HEK293 (cell line): Measurements from ENCODE around the gene DIP2C.

Source experiments
- CTCF ChIA-PET: fragments of 350-600 bp; formaldehyde crosslinking; extraction: SDS; loops from one replicate; lab custom pipeline; 2021; ENCODE audit warnings: antibody characterized with exemption; lab: Yijun Ruan, JAX
- POLR2A ChIA-PET: fragments of 300-600 bp; formaldehyde crosslinking; extraction: SDS; loops from one replicate; lab custom pipeline; 2020; ENCODE audit warnings: antibody characterized with exemption, inconsistent platforms; lab: Yijun Ruan, JAX
- H3K27ac ChIP-seq: fragments of 200-500 bp; sonication (Bioruptor generic); 2 replicates; pipeline ENCODE4 v1.5.1; 2014; ENCODE audit warnings: low read depth, low read length, control low read depth, inconsistent platforms; ENCODE audit errors: extremely low read depth
- H3K36me3 ChIP-seq, 2 experiments: fragments of 200-500 bp in 1 of 2; sonication (Bioruptor generic) in 1 of 2; 1 replicate in 1 of 2; 2 replicates in 1 of 2; pipeline ENCODE4 v1.5.1; 2014 to 2017; ENCODE audit warnings: inconsistent platforms in 2 of 2, low read length in 2 of 2; ENCODE audit not compliant: control insufficient read depth in 2 of 2, insufficient read depth in 1 of 2
- H3K4me1 ChIP-seq: fragments of 200-500 bp; sonication (Bioruptor generic); 2 replicates; pipeline ENCODE4 v1.5.1; 2014; ENCODE audit warnings: mild to moderate bottlenecking, low read length, inconsistent platforms; ENCODE audit not compliant: control insufficient read depth, insufficient read depth
- H3K4me3 ChIP-seq: 2 replicates; pipeline ENCODE4 v1.5.1; 2011; ENCODE audit warnings: low read depth, mild to moderate bottlenecking, control low read depth, low read length, moderate library complexity
- H3K9me3 ChIP-seq: fragments of 200-500 bp; sonication (Bioruptor generic); 2 replicates; pipeline ENCODE4 v1.5.1; 2014; ENCODE audit warnings: low read depth, low read length, inconsistent platforms; ENCODE audit not compliant: control insufficient read depth, insufficient read depth
- EGR2 ChIP-seq: fragments of 450-650 bp; formaldehyde crosslinking; IDR thresholded peaks from 2 replicates; pipeline ENCODE4 v1.5.1; 2016; ENCODE audit warnings: low read depth, missing biosample characterization, missing genetic modification characterization
- GLIS1 ChIP-seq: fragments of 450-650 bp; formaldehyde crosslinking; IDR thresholded peaks from 2 replicates; pipeline ENCODE4 v1.5.1; 2016; ENCODE audit warnings: missing biosample characterization, missing genetic modification characterization
- GLIS2 ChIP-seq: fragments of 450-650 bp; formaldehyde crosslinking; IDR thresholded peaks from 2 replicates; pipeline ENCODE4 v1.5.1; 2016; ENCODE audit warnings: missing biosample characterization, missing genetic modification characterization
- MZF1 ChIP-seq: fragments of 450-650 bp; formaldehyde crosslinking; IDR thresholded peaks from 2 replicates; pipeline ENCODE4 v1.5.1; 2017; ENCODE audit warnings: missing biosample characterization, missing genetic modification characterization, borderline replicate concordance
- SCRT1 ChIP-seq: fragments of 450-650 bp; formaldehyde crosslinking; IDR thresholded peaks from 2 replicates; pipeline ENCODE4 v1.5.1; 2016; ENCODE audit warnings: missing biosample characterization, missing genetic modification characterization, borderline replicate concordance
- YY2 ChIP-seq: fragments of 450-650 bp; formaldehyde crosslinking; IDR thresholded peaks from 2 replicates; pipeline ENCODE4 v1.5.1; 2016; ENCODE audit warnings: missing biosample characterization, missing genetic modification characterization
- ZBTB21 ChIP-seq: fragments of 450-650 bp; formaldehyde crosslinking; IDR thresholded peaks from 2 replicates; pipeline ENCODE4 v1.5.1; 2017; ENCODE audit warnings: missing biosample characterization, missing genetic modification characterization
- ZBTB8A ChIP-seq: fragments of 450-650 bp; formaldehyde crosslinking; IDR thresholded peaks from 2 replicates; pipeline ENCODE4 v1.5.1; 2016; ENCODE audit warnings: missing biosample characterization, missing genetic modification characterization
- ZFP37 ChIP-seq: fragments of 450-650 bp; formaldehyde crosslinking; IDR thresholded peaks from 2 replicates; pipeline ENCODE4 v1.5.1; 2016; ENCODE audit warnings: missing biosample characterization, missing genetic modification characterization
- ZNF146 ChIP-seq: fragments of 450-650 bp; formaldehyde crosslinking; IDR thresholded peaks from 2 replicates; pipeline ENCODE4 v1.5.1; 2016; ENCODE audit warnings: missing biosample characterization, missing genetic modification characterization
- ZNF169 ChIP-seq: fragments of 450-650 bp; formaldehyde crosslinking; IDR thresholded peaks from 2 replicates; pipeline ENCODE4 v1.5.1; 2016; ENCODE audit warnings: missing biosample characterization, missing genetic modification characterization
- ZNF366 ChIP-seq: fragments of 450-650 bp; formaldehyde crosslinking; conservative IDR thresholded peaks from 2 replicates; pipeline ENCODE4 v1.5.1; 2016; ENCODE audit warnings: missing biosample characterization, missing genetic modification characterization
- ZNF37A ChIP-seq: fragments of 450-650 bp; IDR thresholded peaks from 2 replicates; pipeline ENCODE4 v1.5.1; 2018; ENCODE audit warnings: missing biosample characterization, missing genetic modification characterization
- ZNF416 ChIP-seq: fragments of 450-650 bp; formaldehyde crosslinking; IDR thresholded peaks from 2 replicates; pipeline ENCODE4 v1.5.1; 2016; ENCODE audit warnings: missing biosample characterization, missing genetic modification characterization
- ZNF501 ChIP-seq: fragments of 450-650 bp; formaldehyde crosslinking; IDR thresholded peaks from 2 replicates; pipeline ENCODE4 v1.5.1; 2016; ENCODE audit warnings: missing biosample characterization, missing genetic modification characterization
- ZNF530 ChIP-seq: fragments of 450-650 bp; formaldehyde crosslinking; IDR thresholded peaks from 2 replicates; pipeline ENCODE4 v1.5.1; 2016; ENCODE audit warnings: low read depth, missing biosample characterization, missing genetic modification characterization
- ZNF555 ChIP-seq: fragments of 450-650 bp; formaldehyde crosslinking; conservative IDR thresholded peaks from 2 replicates; pipeline ENCODE4 v1.5.1; 2017; ENCODE audit warnings: missing biosample characterization, mild to moderate bottlenecking, missing genetic modification characterization, inconsistent platforms
- ZNF558 ChIP-seq: fragments of 450-650 bp; formaldehyde crosslinking; IDR thresholded peaks from 2 replicates; pipeline ENCODE4 v1.5.1; 2016; ENCODE audit warnings: missing biosample characterization, missing genetic modification characterization
- ZNF561 ChIP-seq: fragments of 450-650 bp; IDR thresholded peaks from 2 replicates; pipeline ENCODE4 v1.5.1; 2018; ENCODE audit warnings: missing biosample characterization, missing genetic modification characterization, borderline replicate concordance
- ZNF610 ChIP-seq: fragments of 450-650 bp; formaldehyde crosslinking; IDR thresholded peaks from 2 replicates; pipeline ENCODE4 v1.5.1; 2016; ENCODE audit warnings: missing biosample characterization, missing genetic modification characterization, borderline replicate concordance
- ZNF623 ChIP-seq: fragments of 450-650 bp; formaldehyde crosslinking; IDR thresholded peaks from 2 replicates; pipeline ENCODE4 v1.5.1; 2016; ENCODE audit warnings: missing biosample characterization, missing genetic modification characterization
- ZNF660 ChIP-seq: fragments of 450-650 bp; IDR thresholded peaks from 2 replicates; pipeline ENCODE4 v1.5.1; 2018; ENCODE audit warnings: missing biosample characterization, mild to moderate bottlenecking, missing genetic modification characterization
- ZNF776 ChIP-seq: fragments of 450-650 bp; formaldehyde crosslinking; IDR thresholded peaks from 2 replicates; pipeline ENCODE4 v1.5.0; 2017; ENCODE audit warnings: missing biosample characterization, missing genetic modification characterization, borderline replicate concordance
- ZNF830 ChIP-seq: fragments of 450-650 bp; IDR thresholded peaks from 2 replicates; pipeline ENCODE4 v1.5.0; 2018; ENCODE audit warnings: missing biosample characterization, missing genetic modification characterization, low read depth, mild to moderate bottlenecking, moderate library complexity
- TF ChIP-seq, protein P1 (sequence below): IDR thresholded peaks from 2 replicates; pipeline ENCODE4 v1.6.1; 2011; ENCODE audit warnings: mild to moderate bottlenecking, low read depth, low read length, borderline replicate concordance
- TF ChIP-seq, protein P2 (sequence below): fragments of 450-650 bp; formaldehyde crosslinking; IDR thresholded peaks from 2 replicates; pipeline ENCODE4 v1.5.1; 2016; ENCODE audit warnings: missing biosample characterization, missing genetic modification characterization
- TF ChIP-seq, protein P3 (sequence below): fragments of 450-650 bp; formaldehyde crosslinking; IDR thresholded peaks from 2 replicates; pipeline ENCODE4 v1.5.1; 2016; ENCODE audit warnings: missing biosample characterization, missing genetic modification characterization
- TF ChIP-seq, protein P4 (sequence below): fragments of 450-650 bp; formaldehyde crosslinking; IDR thresholded peaks from 2 replicates; pipeline ENCODE4 v1.5.1; 2016; ENCODE audit warnings: missing biosample characterization, missing genetic modification characterization

Gene DIP2C

DNA sequence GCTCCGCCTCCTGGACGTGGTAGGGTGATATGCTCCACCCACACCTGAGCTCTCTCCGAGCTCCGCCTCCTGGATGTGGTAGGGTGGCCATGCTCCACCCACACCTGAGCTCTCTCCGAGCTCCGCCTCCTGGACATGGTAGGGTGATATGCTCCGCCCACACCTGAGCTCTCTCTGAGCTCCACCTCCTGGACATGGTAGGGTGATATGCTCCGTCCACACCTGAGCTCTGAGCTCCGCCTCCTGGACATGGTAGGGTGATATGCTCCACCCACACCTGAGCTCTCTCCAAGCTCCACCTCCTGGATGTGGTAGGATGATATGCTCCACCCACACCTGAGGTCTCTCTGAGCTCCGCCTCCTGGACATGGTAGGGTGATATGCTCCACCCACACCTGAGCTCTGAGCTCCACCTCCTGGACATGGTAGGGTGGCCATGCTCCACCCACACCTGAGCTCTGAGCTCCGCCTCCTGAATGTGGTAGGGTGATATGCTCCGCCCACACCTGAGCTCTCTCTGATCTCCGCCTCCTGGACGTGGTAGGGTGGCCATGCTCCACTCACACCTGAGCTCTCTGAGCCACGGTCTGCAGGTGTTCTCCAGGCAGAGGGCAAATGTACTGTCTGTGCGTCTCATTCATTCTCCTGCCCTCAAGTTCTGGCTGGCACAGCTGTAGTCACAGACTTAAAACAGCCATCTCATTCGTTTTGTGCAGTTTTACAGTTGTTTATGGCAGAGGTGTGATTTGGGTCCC lies 252.4 kb downstream of the DIP2C start:
- Histone ChIP-seq H3K4me3 (no peak overlapping the region), H3K27ac (no peak overlapping the region), H3K4me1 (no peaks in the 10 kb centered on the region), H3K9me3 (no peaks in the 10 kb centered on the region), H3K36me3 (peaks cover 0 to 11% of the 10 kb centered on the region in 2 experiments; a peak in 2 of 3 replicates)
- CTCF ChIA-PET, result no interaction called here
- POLR2A ChIA-PET, result no interaction called here
- TF ChIP-seq YY2 (no peak), ZNF146 (no peak), ZFP37 (tag by site-specific recombination) (no peak), ZNF558 (tag by site-specific recombination) (no peak), ZNF416 (no peak), SCRT1 (no peak), ZNF501 (tag by site-specific recombination) (no peak), ZNF561 (no peak), ZNF366 (no peak), ZNF610 (no peak), ZNF660 (no peak), ZNF623 (tag by site-specific recombination) (no peak), ZNF830 (tag by site-specific recombination) (no peak), ZNF530 (tag by site-specific recombination) (no peak), GLIS2 (no peak)
- TF ChIP-seq, protein P1, sequence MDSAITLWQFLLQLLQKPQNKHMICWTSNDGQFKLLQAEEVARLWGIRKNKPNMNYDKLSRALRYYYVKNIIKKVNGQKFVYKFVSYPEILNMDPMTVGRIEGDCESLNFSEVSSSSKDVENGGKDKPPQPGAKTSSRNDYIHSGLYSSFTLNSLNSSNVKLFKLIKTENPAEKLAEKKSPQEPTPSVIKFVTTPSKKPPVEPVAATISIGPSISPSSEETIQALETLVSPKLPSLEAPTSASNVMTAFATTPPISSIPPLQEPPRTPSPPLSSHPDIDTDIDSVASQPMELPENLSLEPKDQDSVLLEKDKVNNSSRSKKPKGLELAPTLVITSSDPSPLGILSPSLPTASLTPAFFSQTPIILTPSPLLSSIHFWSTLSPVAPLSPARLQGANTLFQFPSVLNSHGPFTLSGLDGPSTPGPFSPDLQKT, result no peak

DNA sequence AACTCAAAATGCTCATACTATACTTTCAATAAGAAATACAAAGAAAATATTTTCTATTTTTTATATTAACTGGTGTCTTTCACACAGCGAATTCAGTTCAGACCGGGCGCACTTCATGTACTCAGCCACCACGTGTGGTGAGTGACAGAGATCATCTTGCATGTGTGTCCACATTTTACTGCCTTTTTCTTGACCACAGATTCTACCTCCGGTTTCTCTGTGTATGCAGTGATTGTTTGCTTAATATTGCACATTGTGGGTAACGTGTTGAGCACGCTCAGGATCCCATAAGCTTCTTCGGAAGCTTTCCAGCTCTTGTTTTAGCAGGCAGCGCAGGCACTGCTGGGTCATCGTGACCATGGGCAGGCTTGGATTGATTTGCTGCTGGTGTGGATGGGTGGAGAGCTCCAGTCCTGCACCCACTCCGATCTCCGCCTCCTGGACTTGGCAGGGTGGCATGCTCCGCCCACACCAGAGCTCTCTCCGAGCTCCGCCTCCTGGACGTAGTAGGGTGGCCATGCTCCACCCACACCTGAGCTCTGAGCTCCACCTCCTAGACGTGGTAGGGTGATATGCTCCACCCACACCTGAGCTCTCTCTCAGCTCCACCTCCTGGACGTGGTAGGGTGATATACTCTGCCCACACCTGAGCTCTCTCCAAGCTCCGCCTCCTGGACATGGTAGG lies 253.3 kb downstream of the DIP2C start:
- ChIA-PET POLR2A (no interaction called here), CTCF (interaction anchor here (0.6 kb wide), 1 partner anchor 20 kb away, joined by 3 read pairs; no protein-coding TSS in a partner anchor)
- TF ChIP-seq ZNF555 (no peak), MZF1 (tag by site-specific recombination) (no peak), ZNF37A (no peak), ZNF776 (tag by site-specific recombination) (no peak), EGR2 (tag by site-specific recombination) (no peak), ZBTB8A (tag by site-specific recombination) (no peak), GLIS1 (tag by site-specific recombination) (no peak), ZBTB21 (tag by site-specific recombination) (no peak), ZNF169 (tag by site-specific recombination) (no peak)
- TF ChIP-seq, protein P2, sequence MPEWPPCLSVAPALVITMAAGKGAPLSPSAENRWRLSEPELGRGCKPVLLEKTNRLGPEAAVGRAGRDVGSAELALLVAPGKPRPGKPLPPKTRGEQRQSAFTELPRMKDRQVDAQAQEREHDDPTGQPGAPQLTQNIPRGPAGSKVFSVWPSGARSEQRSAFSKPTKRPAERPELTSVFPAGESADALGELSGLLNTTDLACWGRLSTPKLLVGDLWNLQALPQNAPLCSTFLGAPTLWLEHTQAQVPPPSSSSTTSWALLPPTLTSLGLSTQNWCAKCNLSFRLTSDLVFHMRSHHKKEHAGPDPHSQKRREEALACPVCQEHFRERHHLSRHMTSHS, result no peak
- TF ChIP-seq, protein P3, sequence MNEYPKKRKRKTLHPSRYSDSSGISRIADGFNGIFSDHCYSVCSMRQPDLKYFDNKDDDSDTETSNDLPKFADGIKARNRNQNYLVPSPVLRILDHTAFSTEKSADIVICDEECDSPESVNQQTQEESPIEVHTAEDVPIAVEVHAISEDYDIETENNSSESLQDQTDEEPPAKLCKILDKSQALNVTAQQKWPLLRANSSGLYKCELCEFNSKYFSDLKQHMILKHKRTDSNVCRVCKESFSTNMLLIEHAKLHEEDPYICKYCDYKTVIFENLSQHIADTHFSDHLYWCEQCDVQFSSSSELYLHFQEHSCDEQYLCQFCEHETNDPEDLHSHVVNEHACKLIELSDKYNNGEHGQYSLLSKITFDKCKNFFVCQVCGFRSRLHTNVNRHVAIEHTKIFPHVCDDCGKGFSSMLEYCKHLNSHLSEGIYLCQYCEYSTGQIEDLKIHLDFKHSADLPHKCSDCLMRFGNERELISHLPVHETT (tag by site-specific recombination), result no peak
- TF ChIP-seq, protein P4, sequence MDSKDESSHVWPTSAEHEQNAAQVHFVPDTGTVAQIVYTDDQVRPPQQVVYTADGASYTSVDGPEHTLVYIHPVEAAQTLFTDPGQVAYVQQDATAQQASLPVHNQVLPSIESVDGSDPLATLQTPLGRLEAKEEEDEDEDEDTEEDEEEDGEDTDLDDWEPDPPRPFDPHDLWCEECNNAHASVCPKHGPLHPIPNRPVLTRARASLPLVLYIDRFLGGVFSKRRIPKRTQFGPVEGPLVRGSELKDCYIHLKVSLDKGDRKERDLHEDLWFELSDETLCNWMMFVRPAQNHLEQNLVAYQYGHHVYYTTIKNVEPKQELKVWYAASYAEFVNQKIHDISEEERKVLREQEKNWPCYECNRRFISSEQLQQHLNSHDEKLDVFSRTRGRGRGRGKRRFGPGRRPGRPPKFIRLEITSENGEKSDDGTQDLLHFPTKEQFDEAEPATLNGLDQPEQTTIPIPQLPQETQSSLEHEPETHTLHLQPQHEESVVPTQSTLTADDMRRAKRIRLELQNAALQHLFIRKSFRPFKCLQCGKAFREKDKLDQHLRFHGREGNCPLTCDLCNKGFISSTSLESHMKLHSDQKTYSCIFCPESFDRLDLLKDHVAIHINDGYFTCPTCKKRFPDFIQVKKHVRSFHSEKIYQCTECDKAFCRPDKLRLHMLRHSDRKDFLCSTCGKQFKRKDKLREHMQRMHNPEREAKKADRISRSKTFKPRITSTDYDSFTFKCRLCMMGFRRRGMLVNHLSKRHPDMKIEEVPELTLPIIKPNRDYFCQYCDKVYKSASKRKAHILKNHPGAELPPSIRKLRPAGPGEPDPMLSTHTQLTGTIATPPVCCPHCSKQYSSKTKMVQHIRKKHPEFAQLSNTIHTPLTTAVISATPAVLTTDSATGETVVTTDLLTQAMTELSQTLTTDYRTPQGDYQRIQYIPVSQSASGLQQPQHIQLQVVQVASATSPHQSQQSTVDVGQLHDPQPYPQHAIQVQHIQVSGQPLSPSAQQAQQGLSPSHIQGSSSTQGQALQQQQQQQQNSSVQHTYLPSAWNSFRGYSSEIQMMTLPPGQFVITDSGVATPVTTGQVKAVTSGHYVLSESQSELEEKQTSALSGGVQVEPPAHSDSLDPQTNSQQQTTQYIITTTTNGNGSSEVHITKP (tag by site-specific recombination), result no peak
- no peaks in the 10 kb centered on the region for H3K9me3 ChIP-seq
- no peaks in the 10 kb centered on the region for H3K4me1 ChIP-seq
- peaks cover 0 to 11% of the 10 kb centered on the region in 2 experiments; a peak in 2 of 3 replicates for H3K36me3 ChIP-seq
- no peak overlapping the region for H3K4me3 ChIP-seq
- H3K27ac ChIP-seq, result no peak overlapping the region
